ENCODE results near the gene MYOF. TPM values are rescaled to one million over a fixed set of nuclear protein-coding genes. Genes with fewer than 3 reads are reported as not detected.
"Not testable (repeated sequence)": the region's sequence is repeated elsewhere in the genome, so short reads cannot be mapped to it uniquely, and the experiment has no call there.

The MYOF gene
- total RNA-seq, 1 donor from 2014 or later = 87.9 TPM

GRCh38 chr10:93390306-93391090 lies 91.6 kb downstream of the MYOF start:
- DNase-seq = no peak

GRCh38 chr10:93386631-93387369 lies 95.3 kb downstream of the MYOF start:
- no peak for DNase-seq

- DNase-seq = no peak
Measured at GRCh38 chr10:93385345-93385744, 96.8 kb downstream of the MYOF start.

GRCh38 chr10:93384006-93384405 lies 98.1 kb downstream of the MYOF start:
- DNase-seq = no peak

- DNase-seq = no peak
Measured at GRCh38 chr10:93383562-93383981, 98.6 kb downstream of the MYOF start.

- no peak for DNase-seq
Measured at GRCh38 chr10:93379731-93380575, 102.2 kb downstream of the MYOF start.

- DNase-seq = no peak
Measured at GRCh38 chr10:93378997-93379730, 103.0 kb downstream of the MYOF start.

GRCh38 chr10:93378039-93378438 lies 104.1 kb downstream of the MYOF start:
- DNase-seq = no peak

GRCh38 chr10:93376372-93377293 lies 105.5 kb downstream of the MYOF start:
- DNase-seq = peak; percentile 92

- no peak for DNase-seq
Measured at GRCh38 chr10:93370961-93371360, 111.2 kb downstream of the MYOF start.

GRCh38 chr10:93369588-93370164 lies 112.5 kb downstream of the MYOF start:
- no peak for DNase-seq

- no peak for DNase-seq
Measured at GRCh38 chr10:93368210-93368609, 113.9 kb downstream of the MYOF start.

GRCh38 chr10:93367664-93368063 lies 114.5 kb downstream of the MYOF start:
- DNase-seq = no peak

- no peak for DNase-seq
Measured at GRCh38 chr10:93364966-93365365, 117.2 kb downstream of the MYOF start.

GRCh38 chr10:93363891-93364648 lies 118.1 kb downstream of the MYOF start:
- DNase-seq = peak; percentile 39

GRCh38 chr10:93358398-93358797 lies 123.7 kb downstream of the MYOF start:
- not testable (repeated sequence) for DNase-seq

GRCh38 chr10:93357680-93358079 lies 124.5 kb downstream of the MYOF start:
- peak; percentile 50 for DNase-seq

- DNase-seq = no peak
Measured at GRCh38 chr10:93356516-93356915, 125.6 kb downstream of the MYOF start.

- DNase-seq = peak; percentile 76
Measured at GRCh38 chr10:93352638-93353383, 129.3 kb downstream of the MYOF start.

Data from tongue (tissue), 2 donors.